ENCODE data around the gene VWA5A. TPM values are rescaled to one million over a fixed set of nuclear protein-coding genes. Genes with fewer than 3 reads are reported as not detected.

The VWA5A gene
- total RNA-seq, 1 donor from 2014 or later: 6.1 TPM

DNA sequence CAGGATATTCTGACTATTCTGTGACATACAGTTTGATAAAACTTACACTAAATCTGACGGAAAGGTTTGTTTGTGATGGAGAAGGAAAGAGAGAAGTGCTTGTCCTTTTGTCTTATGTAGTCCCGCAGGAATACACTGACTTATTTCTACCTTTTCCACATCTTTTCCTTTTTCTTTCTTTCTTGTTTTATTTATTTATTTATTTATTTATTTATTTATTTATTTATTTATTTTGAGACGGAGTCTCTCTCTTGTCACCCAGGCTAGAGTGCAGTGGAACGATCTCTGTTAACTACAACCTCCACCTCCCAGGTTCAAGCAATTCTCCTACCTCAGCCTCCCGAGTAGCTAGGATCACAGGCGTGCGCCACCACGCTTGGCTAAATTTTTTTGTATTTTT lies 43.1 kb upstream of the VWA5A start:
- Mint-ChIP-seq H3K36me3 (ENCODE audit: low read depth) (no peaks in the 10 kb centered on the region), H3K4me3 (no peak overlapping the region), H3K9me3 (no peaks in the 10 kb centered on the region), H3K27me3 (ENCODE audit: low read depth) (peaks cover 12% of the 10 kb centered on the region), H3K4me1 (peaks cover 11% of the 10 kb centered on the region), H3K27ac (ENCODE audit: unreplicated experiment) (no peak overlapping the region)
- no peak for DNase-seq (ENCODE audit: low read depth, low spot score)
- TF ChIP-seq, protein P1, sequence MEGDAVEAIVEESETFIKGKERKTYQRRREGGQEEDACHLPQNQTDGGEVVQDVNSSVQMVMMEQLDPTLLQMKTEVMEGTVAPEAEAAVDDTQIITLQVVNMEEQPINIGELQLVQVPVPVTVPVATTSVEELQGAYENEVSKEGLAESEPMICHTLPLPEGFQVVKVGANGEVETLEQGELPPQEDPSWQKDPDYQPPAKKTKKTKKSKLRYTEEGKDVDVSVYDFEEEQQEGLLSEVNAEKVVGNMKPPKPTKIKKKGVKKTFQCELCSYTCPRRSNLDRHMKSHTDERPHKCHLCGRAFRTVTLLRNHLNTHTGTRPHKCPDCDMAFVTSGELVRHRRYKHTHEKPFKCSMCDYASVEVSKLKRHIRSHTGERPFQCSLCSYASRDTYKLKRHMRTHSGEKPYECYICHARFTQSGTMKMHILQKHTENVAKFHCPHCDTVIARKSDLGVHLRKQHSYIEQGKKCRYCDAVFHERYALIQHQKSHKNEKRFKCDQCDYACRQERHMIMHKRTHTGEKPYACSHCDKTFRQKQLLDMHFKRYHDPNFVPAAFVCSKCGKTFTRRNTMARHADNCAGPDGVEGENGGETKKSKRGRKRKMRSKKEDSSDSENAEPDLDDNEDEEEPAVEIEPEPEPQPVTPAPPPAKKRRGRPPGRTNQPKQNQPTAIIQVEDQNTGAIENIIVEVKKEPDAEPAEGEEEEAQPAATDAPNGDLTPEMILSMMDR (conservative IDR thresholded peaks at IDR 0.05): no peak

DNA sequence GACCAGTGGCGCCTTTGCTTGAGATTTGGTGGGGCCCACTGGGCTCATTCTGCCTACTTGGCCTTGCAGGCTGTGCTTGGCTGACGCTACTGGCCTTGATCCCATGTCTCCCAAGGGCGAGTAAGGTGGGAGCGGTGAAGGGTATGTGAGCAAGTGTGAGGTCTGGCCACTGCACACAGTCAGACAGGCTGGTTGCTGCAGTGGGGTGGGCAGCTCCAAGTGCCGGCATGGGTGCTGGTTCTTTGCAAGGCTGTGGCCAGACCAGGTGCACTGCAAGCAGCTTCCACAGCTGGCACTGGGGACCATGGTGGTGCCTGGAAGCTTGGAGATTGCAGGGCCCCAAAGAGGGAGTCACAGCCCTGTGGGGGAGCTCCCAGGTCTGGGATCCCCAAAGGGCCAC lies 40.7 kb upstream of the VWA5A start:
- Mint-ChIP-seq H3K9me3 (no peaks in the 10 kb centered on the region), H3K4me1 (peaks cover 8% of the 10 kb centered on the region), H3K27me3 (ENCODE audit: low read depth) (peaks cover 3% of the 10 kb centered on the region), H3K27ac (ENCODE audit: unreplicated experiment) (no peak overlapping the region), H3K4me3 (no peak overlapping the region), H3K36me3 (ENCODE audit: low read depth) (no peaks in the 10 kb centered on the region)
- no peak for DNase-seq (ENCODE audit: low read depth, low spot score)
- TF ChIP-seq, protein P1 (conservative IDR thresholded peaks at IDR 0.05): no peak

DNA sequence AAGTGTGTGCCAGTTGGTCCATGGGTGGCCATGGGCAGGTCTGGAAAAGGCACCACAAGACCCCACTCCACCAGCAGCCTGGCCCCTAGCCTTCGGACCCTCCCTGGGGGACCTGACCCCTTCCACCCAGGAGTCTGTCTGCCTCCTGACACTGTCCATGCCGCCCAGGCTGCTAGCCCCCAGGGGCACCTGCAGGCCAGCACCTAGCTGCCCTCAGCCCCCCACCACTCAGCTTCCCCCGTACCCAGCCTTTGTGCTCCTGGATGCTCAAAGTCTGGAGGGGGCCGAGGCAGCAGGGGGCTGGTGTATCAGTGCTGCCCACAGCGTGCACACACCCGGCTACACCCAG lies 39.8 kb upstream of the VWA5A start:
- peaks cover 3% of the 10 kb centered on the region for H3K27me3 Mint-ChIP-seq (ENCODE audit: low read depth)
- H3K36me3 Mint-ChIP-seq (ENCODE audit: low read depth): no peaks in the 10 kb centered on the region
- TF ChIP-seq, protein P1 (conservative IDR thresholded peaks at IDR 0.05): no peak
- no peak overlapping the region for H3K4me3 Mint-ChIP-seq
- DNase-seq (ENCODE audit: low read depth, low spot score): no peak
- H3K27ac Mint-ChIP-seq (ENCODE audit: unreplicated experiment): no peak overlapping the region
- peaks cover 5% of the 10 kb centered on the region for H3K4me1 Mint-ChIP-seq
- H3K9me3 Mint-ChIP-seq: no peaks in the 10 kb centered on the region

DNA sequence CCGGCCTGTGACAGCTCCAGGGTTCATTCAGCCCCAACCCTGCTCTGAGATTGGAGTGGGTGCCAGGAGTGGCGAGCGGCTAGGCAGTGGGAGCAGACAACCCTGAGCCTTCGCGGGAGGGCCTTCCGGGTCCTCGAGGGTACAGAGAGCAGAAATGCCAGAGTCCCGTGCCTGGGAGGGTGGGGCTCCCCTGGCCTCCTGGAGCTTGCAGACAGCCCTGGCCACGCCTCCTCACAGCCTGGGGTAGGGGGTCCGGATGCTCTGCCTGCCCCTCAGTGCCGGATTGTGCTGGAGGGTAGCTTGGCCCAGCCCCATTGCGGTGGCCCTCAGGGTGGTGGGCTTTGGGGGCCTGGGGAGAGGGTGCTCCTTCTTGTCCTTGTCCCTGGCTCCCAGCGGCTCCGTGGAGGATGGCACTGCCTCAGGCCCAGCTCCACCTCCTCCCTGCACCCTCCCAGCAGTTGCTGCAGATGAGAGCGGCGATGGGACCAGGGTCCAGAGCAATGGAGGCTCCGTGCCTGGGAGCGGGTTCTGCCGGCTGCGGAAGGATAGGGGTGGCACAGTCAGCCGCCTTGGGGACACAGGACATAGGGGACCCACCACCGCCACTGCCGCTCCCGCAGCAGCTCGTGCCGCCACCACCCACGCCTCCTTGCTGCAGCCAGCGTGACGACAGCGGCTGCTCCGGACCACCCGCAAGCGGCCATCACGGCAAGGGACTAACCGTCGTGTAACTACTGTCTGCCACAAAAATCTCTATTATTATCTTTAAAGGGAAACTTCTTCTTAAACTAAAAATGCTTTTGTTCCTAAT lies 39.2 kb upstream of the VWA5A start:
- H3K4me3 Mint-ChIP-seq: no peak overlapping the region
- H3K36me3 Mint-ChIP-seq (ENCODE audit: low read depth): no peaks in the 10 kb centered on the region
- DNase-seq (ENCODE audit: low read depth, low spot score): no peak
- H3K4me1 Mint-ChIP-seq: peaks cover 5% of the 10 kb centered on the region
- peaks cover 3% of the 10 kb centered on the region for H3K27me3 Mint-ChIP-seq (ENCODE audit: low read depth)
- TF ChIP-seq, protein P1 (conservative IDR thresholded peaks at IDR 0.05): no peak
- H3K9me3 Mint-ChIP-seq: no peaks in the 10 kb centered on the region
- H3K27ac Mint-ChIP-seq (ENCODE audit: unreplicated experiment): peak overlapping the region; percentile 75

DNA sequence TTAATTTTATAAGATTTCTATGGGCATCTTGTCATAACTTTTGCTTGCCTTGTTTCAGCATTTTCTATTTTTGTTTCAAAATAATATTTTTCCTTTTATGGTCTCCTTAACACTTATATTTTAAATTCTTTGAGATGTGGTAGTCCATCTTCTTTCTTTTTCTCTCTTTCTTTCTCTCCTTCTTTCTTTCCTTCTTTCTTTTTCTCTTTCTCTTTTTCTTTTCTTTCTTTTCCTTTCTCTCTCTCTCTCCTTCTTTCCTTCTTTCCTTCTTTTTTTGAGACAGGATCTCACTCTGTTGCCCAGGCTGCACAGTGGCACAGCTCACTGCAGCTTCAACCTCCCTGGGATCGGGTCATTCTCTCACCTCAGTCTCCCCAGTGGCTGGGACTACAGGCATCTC lies 38.0 kb upstream of the VWA5A start:
- Mint-ChIP-seq H3K9me3 (no peaks in the 10 kb centered on the region), H3K4me1 (no peaks in the 10 kb centered on the region), H3K36me3 (ENCODE audit: low read depth) (no peaks in the 10 kb centered on the region), H3K27ac (ENCODE audit: unreplicated experiment) (no peak overlapping the region), H3K4me3 (no peak overlapping the region), H3K27me3 (ENCODE audit: low read depth) (peaks cover 2% of the 10 kb centered on the region)
- DNase-seq (ENCODE audit: low read depth, low spot score): no peak
- TF ChIP-seq, protein P1 (conservative IDR thresholded peaks at IDR 0.05): no peak
